ENCODE measurements around the gene GLMP. TPM values are rescaled to one million over a fixed set of nuclear protein-coding genes. Genes with fewer than 3 reads are reported as not detected.
"Not testable (repeated sequence)": the region's sequence is repeated elsewhere in the genome, so short reads cannot be mapped to it uniquely, and the experiment has no call there.

The GLMP gene
- total RNA-seq = 20.4 TPM

- Histone ChIP-seq H3K4me3 (ENCODE audit: low read length in 3 of 3) (peak within 1 kb of the TSS; percentile 82 to 95 (median 91)), H3K4me1 (ENCODE audit: control insufficient read depth in 3 of 3, insufficient read depth in 3 of 3, low read length in 3 of 3) (peaks cover 16 to 29% (median 17%) of the 10 kb centered on the region in 3 donors), H3K27me3 (ENCODE audit: control insufficient read depth in 3 of 3, insufficient read depth in 3 of 3, low read length in 3 of 3) (no peaks in the 10 kb centered on the region), H3K9ac (ENCODE audit: low read depth in 1 of 3, low read length in 3 of 3) (peak within 1 kb of the TSS; percentile 82 to 94 (median 92)), H3K9me3 (ENCODE audit: control insufficient read depth in 3 of 3, low read length in 3 of 3) (no peaks in the 10 kb centered on the region), H3K27ac (ENCODE audit: low read depth, low read length) (peak within 1 kb of the TSS; percentile 32), H3K36me3 (ENCODE audit: control insufficient read depth in 3 of 3, insufficient read depth in 3 of 3, low read length in 3 of 3) (peaks cover 0 to 11% (median 7%) of the 10 kb centered on the region in 3 donors)
Measured at GRCh38 chr1:156295391-156295947, at the start of gene GLMP. Gene GLMP (minus strand): TSS chr1:156295679. CDS start chr1:156295645, 34 bp downstream.

GRCh38 chr1:156344409-156344808, 48.9 kb upstream of the GLMP start:
- H3K27ac ChIP-seq (ENCODE audit: low read depth, low read length) = no peak overlapping the region
- no peak overlapping the region for H3K4me3 ChIP-seq (ENCODE audit: low read length in 3 of 3)
- peaks cover 0 to 4% (median 0%) of the 10 kb centered on the region in 3 donors for H3K27me3 ChIP-seq (ENCODE audit: control insufficient read depth in 3 of 3, insufficient read depth in 3 of 3, low read length in 3 of 3)
- H3K9me3 ChIP-seq (ENCODE audit: control insufficient read depth in 3 of 3, low read length in 3 of 3) = no peaks in the 10 kb centered on the region
- H3K9ac ChIP-seq (ENCODE audit: low read depth in 1 of 3, low read length in 3 of 3) = no peak overlapping the region
- no peaks in the 10 kb centered on the region for H3K4me1 ChIP-seq (ENCODE audit: control insufficient read depth in 3 of 3, insufficient read depth in 3 of 3, low read length in 3 of 3)
- no peaks in the 10 kb centered on the region for H3K36me3 ChIP-seq (ENCODE audit: control insufficient read depth in 3 of 3, insufficient read depth in 3 of 3, low read length in 3 of 3)

GRCh38 chr1:156342166-156342955, 46.9 kb upstream of the GLMP start:
- no peaks in the 10 kb centered on the region for H3K9me3 ChIP-seq (ENCODE audit: control insufficient read depth in 3 of 3, low read length in 3 of 3)
- peaks cover 0 to 4% (median 0%) of the 10 kb centered on the region in 3 donors for H3K27me3 ChIP-seq (ENCODE audit: control insufficient read depth in 3 of 3, insufficient read depth in 3 of 3, low read length in 3 of 3)
- H3K9ac ChIP-seq (ENCODE audit: low read depth in 1 of 3, low read length in 3 of 3) = no peak overlapping the region

GRCh38 chr1:156338180-156338976, 42.9 kb upstream of the GLMP start, which contains the start of the genes CCT3 and TSACC:
Gene CCT3 (minus strand): TSS chr1:156338292. CDS start chr1:156338184, 108 bp downstream.
Gene TSACC (plus strand): TSS chr1:156338526. CDS start chr1:156339758, 1,232 bp downstream.
- H3K9ac ChIP-seq (ENCODE audit: low read depth in 1 of 3, low read length in 3 of 3) = peak within 1 kb of the TSS; percentile 84 to 90 (median 89)
- no peaks in the 10 kb centered on the region for H3K9me3 ChIP-seq (ENCODE audit: control insufficient read depth in 3 of 3, low read length in 3 of 3)
- peak within 1 kb of the TSS; percentile 65 for H3K27ac ChIP-seq (ENCODE audit: low read depth, low read length)
- no peaks in the 10 kb centered on the region for H3K27me3 ChIP-seq (ENCODE audit: control insufficient read depth in 3 of 3, insufficient read depth in 3 of 3, low read length in 3 of 3)
- peaks cover 8 to 23% (median 18%) of the 10 kb centered on the region in 3 donors for H3K4me1 ChIP-seq (ENCODE audit: control insufficient read depth in 3 of 3, insufficient read depth in 3 of 3, low read length in 3 of 3)
- H3K36me3 ChIP-seq (ENCODE audit: control insufficient read depth in 3 of 3, insufficient read depth in 3 of 3, low read length in 3 of 3) = peaks cover 11 to 27% (median 20%) of the 10 kb centered on the region in 3 donors
- H3K4me3 ChIP-seq (ENCODE audit: low read length in 3 of 3) = peak within 1 kb of the TSS; percentile 78 to 98 (median 88)

More at GRCh38 chr1:156342166-156342955, 46.9 kb upstream of the GLMP start:
- Histone ChIP-seq H3K27ac (ENCODE audit: low read depth, low read length) (no peak overlapping the region), H3K4me1 (ENCODE audit: control insufficient read depth in 3 of 3, insufficient read depth in 3 of 3, low read length in 3 of 3) (peaks cover 0 to 2% (median under 1%) of the 10 kb centered on the region in 3 donors), H3K4me3 (ENCODE audit: low read length in 3 of 3) (no peak overlapping the region), H3K36me3 (ENCODE audit: control insufficient read depth in 3 of 3, insufficient read depth in 3 of 3, low read length in 3 of 3) (no peaks in the 10 kb centered on the region)

- H3K9me3 ChIP-seq (ENCODE audit: control insufficient read depth in 3 of 3, low read length in 3 of 3) = no peaks in the 10 kb centered on the region
- H3K27me3 ChIP-seq (ENCODE audit: control insufficient read depth in 3 of 3, insufficient read depth in 3 of 3, low read length in 3 of 3) = no peaks in the 10 kb centered on the region
- H3K36me3 ChIP-seq (ENCODE audit: control insufficient read depth in 3 of 3, insufficient read depth in 3 of 3, low read length in 3 of 3) = peaks cover 14 to 29% (median 24%) of the 10 kb centered on the region in 3 donors
- H3K4me1 ChIP-seq (ENCODE audit: control insufficient read depth in 3 of 3, insufficient read depth in 3 of 3, low read length in 3 of 3) = peaks cover 8 to 23% (median 18%) of the 10 kb centered on the region in 3 donors
- H3K9ac ChIP-seq (ENCODE audit: low read depth in 1 of 3, low read length in 3 of 3) = peak overlapping the region; percentile 80 to 89 (median 84)
- peak overlapping the region; percentile 65 for H3K27ac ChIP-seq (ENCODE audit: low read depth, low read length)
- H3K4me3 ChIP-seq (ENCODE audit: low read length in 3 of 3) = peak overlapping the region; percentile 78 to 98 (median 88)
Measured at GRCh38 chr1:156337888-156338179, 42.4 kb upstream of the GLMP start.

- H3K27me3 ChIP-seq (ENCODE audit: control insufficient read depth in 3 of 3, insufficient read depth in 3 of 3, low read length in 3 of 3) = no peaks in the 10 kb centered on the region
Measured at GRCh38 chr1:156337052-156337887, 41.8 kb upstream of the GLMP start.

GRCh38 chr1:156336242-156336641, 40.8 kb upstream of the GLMP start:
- peaks cover 22 to 38% (median 34%) of the 10 kb centered on the region in 3 donors for H3K36me3 ChIP-seq (ENCODE audit: control insufficient read depth in 3 of 3, insufficient read depth in 3 of 3, low read length in 3 of 3)

More at GRCh38 chr1:156337052-156337887, 41.8 kb upstream of the GLMP start:
- H3K27ac ChIP-seq (ENCODE audit: low read depth, low read length) = peak overlapping the region; percentile 65
- H3K36me3 ChIP-seq (ENCODE audit: control insufficient read depth in 3 of 3, insufficient read depth in 3 of 3, low read length in 3 of 3) = peaks cover 17 to 35% (median 29%) of the 10 kb centered on the region in 3 donors
- peak overlapping the region; percentile 80 to 89 (median 84) for H3K9ac ChIP-seq (ENCODE audit: low read depth in 1 of 3, low read length in 3 of 3)
- H3K4me3 ChIP-seq (ENCODE audit: low read length in 3 of 3) = peak overlapping the region; percentile 78 to 98 (median 88)
- peaks cover 8 to 23% (median 18%) of the 10 kb centered on the region in 3 donors for H3K4me1 ChIP-seq (ENCODE audit: control insufficient read depth in 3 of 3, insufficient read depth in 3 of 3, low read length in 3 of 3)
- no peaks in the 10 kb centered on the region for H3K9me3 ChIP-seq (ENCODE audit: control insufficient read depth in 3 of 3, low read length in 3 of 3)

GRCh38 chr1:156323179-156323578, 27.7 kb upstream of the GLMP start:
- H3K9ac ChIP-seq (ENCODE audit: low read depth in 1 of 3, low read length in 3 of 3); H3K27me3 ChIP-seq (ENCODE audit: control insufficient read depth in 3 of 3, insufficient read depth in 3 of 3, low read length in 3 of 3); H3K27ac ChIP-seq (ENCODE audit: low read depth, low read length); H3K9me3 ChIP-seq (ENCODE audit: control insufficient read depth in 3 of 3, low read length in 3 of 3); H3K4me3 ChIP-seq (ENCODE audit: low read length in 3 of 3); H3K4me1 ChIP-seq (ENCODE audit: control insufficient read depth in 3 of 3, insufficient read depth in 3 of 3, low read length in 3 of 3): not testable (repeated sequence)
- peaks cover 43 to 60% (median 50%) of the 10 kb centered on the region in 3 donors for H3K36me3 ChIP-seq (ENCODE audit: control insufficient read depth in 3 of 3, insufficient read depth in 3 of 3, low read length in 3 of 3)

More at GRCh38 chr1:156336242-156336641, 40.8 kb upstream of the GLMP start:
- Histone ChIP-seq H3K27ac (ENCODE audit: low read depth, low read length) (no peak overlapping the region), H3K27me3 (ENCODE audit: control insufficient read depth in 3 of 3, insufficient read depth in 3 of 3, low read length in 3 of 3) (no peaks in the 10 kb centered on the region), H3K9ac (ENCODE audit: low read depth in 1 of 3, low read length in 3 of 3) (no peak overlapping the region), H3K4me1 (ENCODE audit: control insufficient read depth in 3 of 3, insufficient read depth in 3 of 3, low read length in 3 of 3) (peaks cover 8 to 23% (median 18%) of the 10 kb centered on the region in 3 donors), H3K4me3 (ENCODE audit: low read length in 3 of 3) (peak overlapping the region in 1 of 3 donors; percentile 36), H3K9me3 (ENCODE audit: control insufficient read depth in 3 of 3, low read length in 3 of 3) (no peaks in the 10 kb centered on the region)

GRCh38 chr1:156320560-156320959, 25.1 kb upstream of the GLMP start:
- Histone ChIP-seq H3K9me3 (ENCODE audit: control insufficient read depth in 3 of 3, low read length in 3 of 3) (no peaks in the 10 kb centered on the region), H3K27me3 (ENCODE audit: control insufficient read depth in 3 of 3, insufficient read depth in 3 of 3, low read length in 3 of 3) (no peaks in the 10 kb centered on the region), H3K9ac (ENCODE audit: low read depth in 1 of 3, low read length in 3 of 3) (no peak overlapping the region), H3K4me3 (ENCODE audit: low read length in 3 of 3) (no peak overlapping the region), H3K27ac (ENCODE audit: low read depth, low read length) (no peak overlapping the region), H3K36me3 (ENCODE audit: control insufficient read depth in 3 of 3, insufficient read depth in 3 of 3, low read length in 3 of 3) (peaks cover 59 to 78% (median 73%) of the 10 kb centered on the region in 3 donors), H3K4me1 (ENCODE audit: control insufficient read depth in 3 of 3, insufficient read depth in 3 of 3, low read length in 3 of 3) (no peaks in the 10 kb centered on the region)

Measured in skeletal muscle tissue (tissue), 4 donors.